ENCODE data around the gene UMAD1. TPM values are rescaled to one million over a fixed set of nuclear protein-coding genes. Genes with fewer than 3 reads are reported as not detected.

UMAD1 gene
- total RNA-seq, 2 experiments from 2014 or later = 11.0 to 15.3 TPM

DNA sequence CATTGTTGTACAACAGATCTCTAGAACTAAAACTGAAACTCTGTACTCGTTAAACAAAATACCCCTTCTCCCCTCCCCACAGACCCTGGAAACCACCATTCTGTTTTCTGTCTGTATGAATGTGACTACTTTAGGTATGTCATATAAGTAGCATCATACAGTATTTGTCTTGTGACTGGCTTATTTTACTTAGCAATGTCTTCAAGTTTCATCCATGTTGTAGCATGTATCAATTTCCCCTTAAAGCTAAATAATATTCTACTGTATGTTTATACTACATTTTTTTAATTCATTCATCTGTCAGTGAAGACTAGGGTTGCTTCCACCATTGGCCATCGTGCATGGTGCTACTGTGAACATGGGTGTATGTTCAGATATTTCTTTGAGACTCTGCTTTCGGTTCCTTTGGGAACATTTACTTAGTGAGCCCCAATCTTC is 149.0 kb downstream of the UMAD1 start:
- H3K27me3 Mint-ChIP-seq = no peaks in the 10 kb centered on the region
- Histone ChIP-seq H3K27ac (ENCODE audit: low read depth in 1 of 2, low read length in 2 of 2) (no peak overlapping the region), H3K4me1 (ENCODE audit: insufficient read depth, low read length) (no peaks in the 10 kb centered on the region), H3K4me3 (ENCODE audit: low read length) (no peak overlapping the region), H3K36me3 (ENCODE audit: insufficient read depth, low read length) (peaks cover 10% of the 10 kb centered on the region), H3K27me3 (ENCODE audit: control insufficient read depth in 1 of 2, insufficient read depth in 2 of 2, low read length in 2 of 2) (no peaks in the 10 kb centered on the region), H3K9me3 (ENCODE audit: control insufficient read depth in 1 of 2, insufficient read depth in 1 of 2, low read length in 2 of 2) (no peaks in the 10 kb centered on the region)
- no peak overlapping the region for H3K27ac Mint-ChIP-seq
- CTCF ChIA-PET = no interaction called here
- H3K36me3 Mint-ChIP-seq (ENCODE audit: low read depth) = peaks cover 33% of the 10 kb centered on the region
- H3K4me3 Mint-ChIP-seq = no peak overlapping the region
- no peaks in the 10 kb centered on the region for H3K4me1 Mint-ChIP-seq (ENCODE audit: low read depth)
- DNase-seq (no peak), ATAC-seq (ENCODE audit: poor library complexity) (peak; percentile 52)
- intact Hi-C loops (cut with DNase I, micrococcal nuclease) = no loop called here
- POLR2A ChIA-PET = interaction anchor here (0.6 kb wide), 1 partner anchor 206 kb away, joined by 3 read pairs; no protein-coding TSS in a partner anchor
- TF ChIP-seq, protein P1, sequence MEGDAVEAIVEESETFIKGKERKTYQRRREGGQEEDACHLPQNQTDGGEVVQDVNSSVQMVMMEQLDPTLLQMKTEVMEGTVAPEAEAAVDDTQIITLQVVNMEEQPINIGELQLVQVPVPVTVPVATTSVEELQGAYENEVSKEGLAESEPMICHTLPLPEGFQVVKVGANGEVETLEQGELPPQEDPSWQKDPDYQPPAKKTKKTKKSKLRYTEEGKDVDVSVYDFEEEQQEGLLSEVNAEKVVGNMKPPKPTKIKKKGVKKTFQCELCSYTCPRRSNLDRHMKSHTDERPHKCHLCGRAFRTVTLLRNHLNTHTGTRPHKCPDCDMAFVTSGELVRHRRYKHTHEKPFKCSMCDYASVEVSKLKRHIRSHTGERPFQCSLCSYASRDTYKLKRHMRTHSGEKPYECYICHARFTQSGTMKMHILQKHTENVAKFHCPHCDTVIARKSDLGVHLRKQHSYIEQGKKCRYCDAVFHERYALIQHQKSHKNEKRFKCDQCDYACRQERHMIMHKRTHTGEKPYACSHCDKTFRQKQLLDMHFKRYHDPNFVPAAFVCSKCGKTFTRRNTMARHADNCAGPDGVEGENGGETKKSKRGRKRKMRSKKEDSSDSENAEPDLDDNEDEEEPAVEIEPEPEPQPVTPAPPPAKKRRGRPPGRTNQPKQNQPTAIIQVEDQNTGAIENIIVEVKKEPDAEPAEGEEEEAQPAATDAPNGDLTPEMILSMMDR (IDR thresholded peaks at IDR 0.05) = no peak
- H3K9me3 Mint-ChIP-seq = no peaks in the 10 kb centered on the region

DNA sequence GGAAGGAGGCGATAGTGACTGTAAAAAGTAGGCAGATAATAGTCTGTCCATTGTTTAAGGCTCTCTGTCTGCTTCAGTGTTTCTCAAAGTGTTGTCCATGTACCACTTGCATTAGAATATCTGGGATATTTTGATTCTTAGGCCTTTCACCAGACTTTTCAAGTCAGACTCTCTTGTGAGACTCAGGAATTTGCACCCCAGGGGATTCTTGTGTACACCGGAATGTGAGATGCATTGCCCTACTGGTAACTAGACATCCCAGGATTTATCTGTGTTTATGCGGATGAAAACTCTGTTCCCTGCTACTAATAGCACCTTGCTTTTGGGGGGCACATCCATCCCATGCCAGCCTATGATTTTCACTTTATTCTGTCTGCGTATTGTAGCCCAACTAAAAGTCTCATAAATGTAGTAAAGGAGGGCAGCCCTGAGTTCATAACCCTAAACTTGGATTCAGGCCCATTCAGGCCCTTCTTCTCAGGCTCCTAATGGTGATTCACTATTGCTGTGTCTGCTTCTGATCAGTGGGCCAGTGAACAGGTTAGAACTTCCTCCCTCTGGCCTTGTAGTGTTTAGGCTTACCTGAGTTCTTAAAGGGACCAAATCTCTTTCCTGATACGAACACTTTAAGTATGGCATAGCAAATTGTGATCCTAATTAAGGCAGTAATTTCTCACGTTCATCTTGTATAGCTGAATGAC is 149.6 kb downstream of the UMAD1 start:
- POLR2A ChIA-PET = interaction anchor here (0.6 kb wide), 1 partner anchor 206 kb away, joined by 3 read pairs; no protein-coding TSS in a partner anchor

DNA sequence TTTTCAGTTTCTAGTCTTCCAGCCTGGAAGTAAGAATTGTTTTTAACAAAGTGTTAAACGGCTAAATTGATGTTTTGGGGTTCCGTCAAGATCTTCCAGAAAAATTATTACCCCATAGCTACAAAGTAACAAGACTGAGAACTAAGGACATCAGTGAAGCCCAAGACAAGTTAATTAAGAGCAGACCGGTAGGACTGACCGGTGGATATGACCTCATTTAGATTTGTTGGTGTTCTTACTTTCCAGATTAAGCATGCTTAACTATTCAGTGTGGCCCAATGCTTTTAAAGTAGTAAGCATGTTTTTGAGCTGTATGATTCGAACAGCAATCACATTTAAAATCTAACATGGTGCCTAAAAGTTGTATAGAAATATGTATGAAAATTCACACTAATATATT is 151.0 kb downstream of the UMAD1 start:
- Mint-ChIP-seq H3K4me3 (no peak overlapping the region), H3K27me3 (no peaks in the 10 kb centered on the region), H3K27ac (no peak overlapping the region), H3K36me3 (ENCODE audit: low read depth) (peaks cover 50% of the 10 kb centered on the region), H3K9me3 (no peaks in the 10 kb centered on the region), H3K4me1 (ENCODE audit: low read depth) (peaks cover 7% of the 10 kb centered on the region)
- Histone ChIP-seq H3K4me1 (ENCODE audit: insufficient read depth, low read length) (no peaks in the 10 kb centered on the region), H3K4me3 (ENCODE audit: low read length) (no peak overlapping the region), H3K9me3 (ENCODE audit: control insufficient read depth in 1 of 2, insufficient read depth in 1 of 2, low read length in 2 of 2) (peaks cover 0 to 5% of the 10 kb centered on the region in 2 experiments), H3K36me3 (ENCODE audit: insufficient read depth, low read length) (peaks cover 7% of the 10 kb centered on the region), H3K27me3 (ENCODE audit: control insufficient read depth in 1 of 2, insufficient read depth in 2 of 2, low read length in 2 of 2) (no peaks in the 10 kb centered on the region), H3K27ac (ENCODE audit: low read depth in 1 of 2, low read length in 2 of 2) (no peak overlapping the region)
- TF ChIP-seq, protein P1 (IDR thresholded peaks at IDR 0.05) = no peak
- ChIA-PET POLR2A (interaction anchor here (0.9 kb wide), 1 partner anchor 176 kb away, joined by 3 read pairs; no protein-coding TSS in a partner anchor), CTCF (interaction anchor here (0.8 to 1.2 kb wide), 2 partner anchors 13 to 14 kb away, joined by 3 to 4 read pairs; no protein-coding TSS in a partner anchor)
- DNase-seq = no peak
- ATAC-seq (ENCODE audit: poor library complexity) = no peak
- intact Hi-C loops (cut with DNase I, micrococcal nuclease) = no loop called here

More for the DNA sequence above, 149.6 kb downstream of the UMAD1 start:
- Mint-ChIP-seq H3K4me1 (ENCODE audit: low read depth) (no peaks in the 10 kb centered on the region), H3K27me3 (no peaks in the 10 kb centered on the region), H3K4me3 (no peak overlapping the region), H3K27ac (no peak overlapping the region), H3K36me3 (ENCODE audit: low read depth) (peaks cover 38% of the 10 kb centered on the region), H3K9me3 (no peaks in the 10 kb centered on the region)
- H3K27ac ChIP-seq (ENCODE audit: low read depth in 1 of 2, low read length in 2 of 2) = no peak overlapping the region
- CTCF ChIA-PET = no interaction called here
- no peaks in the 10 kb centered on the region for H3K9me3 ChIP-seq (ENCODE audit: control insufficient read depth in 1 of 2, insufficient read depth in 1 of 2, low read length in 2 of 2)
- no peak for ATAC-seq (ENCODE audit: poor library complexity)
- DNase-seq = no peak
- no peaks in the 10 kb centered on the region for H3K4me1 ChIP-seq (ENCODE audit: insufficient read depth, low read length)
- H3K27me3 ChIP-seq (ENCODE audit: control insufficient read depth in 1 of 2, insufficient read depth in 2 of 2, low read length in 2 of 2) = no peaks in the 10 kb centered on the region
- intact Hi-C loops (cut with DNase I, micrococcal nuclease) = no loop called here
- no peak overlapping the region for H3K4me3 ChIP-seq (ENCODE audit: low read length)
- peaks cover 10% of the 10 kb centered on the region for H3K36me3 ChIP-seq (ENCODE audit: insufficient read depth, low read length)
- TF ChIP-seq, protein P1 (IDR thresholded peaks at IDR 0.05) = no peak

Data from CD4-positive, alpha-beta T cell (primary cell).